Type B pancreatic cell (in vitro differentiated cells): ENCODE measurements around the gene ZNF444. TPM values are rescaled to one million over a fixed set of nuclear protein-coding genes. Genes with fewer than 3 reads are reported as not detected.

ENCODE experiments used
- DNase-seq: peaks from one replicate; pipeline ENCODE4 v3.0.0; 2021; ENCODE audit warnings: mixed read lengths; ENCODE audit not compliant: unreplicated experiment; ENCODE audit errors: extremely low spot score
- H3K27ac Mint-ChIP-seq: 2 replicates; pipeline ENCODE4 v1.8.0; 2021; ENCODE audit warnings: mild to moderate bottlenecking, mixed read lengths
- H3K27me3 Mint-ChIP-seq: 2 replicates; pipeline ENCODE4 v1.8.0; 2021; ENCODE audit warnings: mixed read lengths
- H3K36me3 Mint-ChIP-seq: 2 replicates; pipeline ENCODE4 v1.8.0; 2021; ENCODE audit warnings: mixed read lengths
- H3K4me1 Mint-ChIP-seq: one replicate; pipeline ENCODE4 v1.8.0; 2021; ENCODE audit warnings: mixed read lengths; ENCODE audit not compliant: unreplicated experiment
- H3K4me3 Mint-ChIP-seq: 2 replicates; pipeline ENCODE4 v1.8.0; 2021; ENCODE audit warnings: mild to moderate bottlenecking, mixed read lengths
- H3K9me3 Mint-ChIP-seq: 2 replicates; pipeline ENCODE4 v1.8.0; 2021; ENCODE audit warnings: mixed read lengths
- CTCF ChIP-seq: fragments of 200-600 bp; sonication (generic); conservative IDR thresholded peaks from 2 replicates; pipeline ENCODE4 v1.5.0; 2021; ENCODE audit warnings: antibody characterized with exemption, mild to moderate bottlenecking
- total RNA-seq: library from RNA; stranded (reverse); gene quantifications from 2 replicates; pipeline ENCODE4 v1.2.1, GENCODE V29; 2021; ENCODE audit warnings: low replicate concordance

The ZNF444 gene
- total RNA-seq, 1 donor from 2014 or later, result 40.7 TPM

- Mint-ChIP-seq H3K9me3 (no peaks in the 10 kb centered on the region), H3K4me3 (no peak overlapping the region), H3K27me3 (no peaks in the 10 kb centered on the region), H3K27ac (no peak overlapping the region), H3K4me1 (peaks cover 30% of the 10 kb centered on the region), H3K36me3 (no peaks in the 10 kb centered on the region)
- DNase-seq, result no peak
- no peak for TF ChIP-seq CTCF
Observed at GRCh38 chr19:56137405-56137804, 3.7 kb upstream of the ZNF444 start.

- Mint-ChIP-seq H3K27ac (no peak overlapping the region), H3K9me3 (no peaks in the 10 kb centered on the region), H3K36me3 (no peaks in the 10 kb centered on the region), H3K27me3 (no peaks in the 10 kb centered on the region), H3K4me1 (peaks cover 27% of the 10 kb centered on the region), H3K4me3 (peak overlapping the region; percentile 55)
- no peak for TF ChIP-seq CTCF
- DNase-seq, result no peak
Observed at GRCh38 chr19:56138069-56138468, 3.0 kb upstream of the ZNF444 start.

GRCh38 chr19:56139847-56140582 is 1.1 kb upstream of the ZNF444 start:
- peak overlapping the region; percentile 97 for H3K4me3 Mint-ChIP-seq
- no peak for DNase-seq
- no peak for TF ChIP-seq CTCF
- H3K27ac Mint-ChIP-seq, result peak overlapping the region; percentile 97
- H3K4me1 Mint-ChIP-seq, result peaks cover 33% of the 10 kb centered on the region
- no peaks in the 10 kb centered on the region for H3K27me3 Mint-ChIP-seq
- H3K36me3 Mint-ChIP-seq, result no peaks in the 10 kb centered on the region
- no peaks in the 10 kb centered on the region for H3K9me3 Mint-ChIP-seq

- H3K9me3 Mint-ChIP-seq, result no peaks in the 10 kb centered on the region
- H3K4me3 Mint-ChIP-seq, result peak overlapping the region; percentile 97
- H3K36me3 Mint-ChIP-seq, result no peaks in the 10 kb centered on the region
- H3K4me1 Mint-ChIP-seq, result peaks cover 30% of the 10 kb centered on the region
- TF ChIP-seq CTCF, result no peak
- no peaks in the 10 kb centered on the region for H3K27me3 Mint-ChIP-seq
- peak overlapping the region; percentile 90 for H3K27ac Mint-ChIP-seq
- no peak for DNase-seq
Observed at GRCh38 chr19:56141417-56141993, 418 bp downstream of the ZNF444 start.

GRCh38 chr19:56142087-56142787 is 1.1 kb downstream of the ZNF444 start:
- DNase-seq, result no peak
- H3K27ac Mint-ChIP-seq, result peak overlapping the region; percentile 90
- H3K27me3 Mint-ChIP-seq, result no peaks in the 10 kb centered on the region
- H3K9me3 Mint-ChIP-seq, result no peaks in the 10 kb centered on the region
- no peak for TF ChIP-seq CTCF
- peak overlapping the region; percentile 97 for H3K4me3 Mint-ChIP-seq
- H3K4me1 Mint-ChIP-seq, result peaks cover 30% of the 10 kb centered on the region
- H3K36me3 Mint-ChIP-seq, result no peaks in the 10 kb centered on the region
